COLO829 (cell line): Measurements from ENCODE around the gene DGKA.
"Not testable (repeated sequence)": the region's sequence is repeated elsewhere in the genome, so short reads cannot be mapped to it uniquely, and the experiment has no call there.

Experiments
- DNase-seq: peaks from one replicate; pipeline ENCODE4 v3.0.0; 2012; ENCODE audit warnings: low spot score

The DGKA gene

GRCh38 chr12:55930771-55931316 lies at the start of gene DGKA:
DGKA (plus strand) TSS chr12:55931162; CDS start chr12:55936504, 5,342 bp downstream.
- peak; percentile 83 for DNase-seq

GRCh38 chr12:55885113-55885512 lies 45.8 kb upstream of the DGKA start:
- DNase-seq: no peak

DNA sequence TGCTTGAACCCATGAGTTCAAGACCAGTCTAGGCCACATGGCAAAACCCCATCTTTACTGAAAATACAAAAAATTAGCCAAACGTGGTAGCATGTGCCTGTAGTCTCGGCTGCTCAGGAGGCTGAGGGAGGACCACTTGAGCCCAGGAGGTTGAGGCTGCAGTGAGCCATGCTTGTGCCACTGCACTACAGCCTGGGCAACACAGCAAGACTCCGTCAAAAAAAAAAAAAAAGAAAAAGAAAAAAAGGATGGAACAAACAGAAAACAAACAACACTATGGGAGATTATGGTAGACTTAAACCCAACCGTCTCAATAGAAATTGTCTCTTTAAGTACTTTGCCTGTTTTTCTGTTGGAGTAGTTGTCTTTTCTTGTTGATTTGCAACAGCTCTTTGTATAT lies 39.7 kb upstream of the DGKA start:
- no peak for DNase-seq

DNA sequence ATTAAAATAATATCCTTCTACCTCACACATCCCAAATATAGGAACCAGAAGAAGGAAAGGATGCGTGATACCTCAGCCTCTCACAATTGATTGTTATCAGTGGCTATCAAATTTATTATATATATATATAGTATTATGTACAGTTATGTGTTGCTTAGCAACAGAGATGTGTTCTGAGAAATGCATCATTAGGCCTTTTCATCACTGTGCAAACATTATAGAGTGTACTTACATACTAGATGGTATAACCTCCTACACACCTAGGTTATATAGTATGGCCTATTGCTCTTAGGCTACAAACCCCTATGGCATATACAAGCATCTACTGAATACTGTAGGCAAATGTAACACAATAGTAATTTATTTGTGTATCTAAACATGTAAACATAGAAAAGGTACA lies 37.2 kb upstream of the DGKA start:
- DNase-seq: no peak

GRCh38 chr12:55899082-55899481 lies 31.9 kb upstream of the DGKA start:
- DNase-seq: peak; percentile 35

GRCh38 chr12:55901881-55902490 lies 29.0 kb upstream of the DGKA start:
- no peak for DNase-seq

- DNase-seq: no peak
Observed at GRCh38 chr12:55906056-55906455, 24.9 kb upstream of the DGKA start.

DNA sequence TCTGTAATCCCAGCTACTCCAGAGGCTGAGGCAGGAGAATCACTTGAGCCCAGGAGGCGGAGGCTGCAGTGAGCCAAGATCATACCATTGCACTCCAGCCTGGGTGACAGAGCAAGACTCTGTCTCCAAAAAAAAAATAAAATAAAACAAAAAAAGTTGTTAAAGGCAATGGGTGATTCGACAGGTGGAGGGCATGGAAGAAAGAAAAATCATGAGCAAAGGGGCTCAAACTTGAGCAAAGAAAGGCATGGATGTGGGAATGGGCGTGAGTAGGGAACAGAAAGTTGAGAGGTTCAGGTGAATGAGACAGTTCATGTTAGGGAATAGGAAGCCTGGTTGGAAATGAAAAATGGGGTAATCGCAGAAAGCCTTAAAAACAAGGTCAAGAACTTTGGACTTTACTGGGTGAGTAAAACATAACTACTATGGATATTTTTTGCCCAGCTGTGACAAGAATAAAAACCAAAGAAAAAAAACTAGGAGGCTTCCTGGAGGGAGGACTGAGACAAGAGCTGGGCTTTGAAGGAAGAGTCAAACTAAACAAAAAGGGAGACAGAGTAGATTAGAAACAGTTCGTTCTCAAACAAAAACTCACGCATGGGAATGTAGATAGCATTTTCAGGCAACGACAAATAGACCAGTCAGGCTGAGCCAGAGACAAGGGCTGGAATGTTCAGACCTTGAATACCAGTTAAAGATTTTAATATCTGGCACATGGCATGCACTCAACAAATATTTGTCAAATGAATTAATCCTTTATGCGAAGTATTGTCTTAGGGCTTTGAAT lies 22.0 kb upstream of the DGKA start:
- peak; percentile 81 for DNase-seq

DNA sequence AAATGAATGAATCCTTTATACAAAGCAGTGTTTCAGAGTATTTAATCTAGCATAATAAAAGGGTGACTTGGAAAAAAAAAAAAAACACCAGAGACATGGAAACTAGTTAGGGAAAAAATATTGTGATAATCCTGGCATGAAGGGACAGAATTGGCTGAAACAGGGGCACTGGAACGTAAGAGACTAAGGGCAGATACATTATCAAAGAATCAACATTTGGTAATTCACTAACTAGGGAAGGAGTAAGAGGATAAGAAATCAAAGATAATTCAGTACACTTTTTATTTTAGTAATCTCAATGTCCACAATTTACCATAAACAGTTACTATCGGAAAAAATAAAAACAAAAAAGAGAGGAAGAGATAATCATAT lies 21.5 kb upstream of the DGKA start:
- DNase-seq: no peak

DNA sequence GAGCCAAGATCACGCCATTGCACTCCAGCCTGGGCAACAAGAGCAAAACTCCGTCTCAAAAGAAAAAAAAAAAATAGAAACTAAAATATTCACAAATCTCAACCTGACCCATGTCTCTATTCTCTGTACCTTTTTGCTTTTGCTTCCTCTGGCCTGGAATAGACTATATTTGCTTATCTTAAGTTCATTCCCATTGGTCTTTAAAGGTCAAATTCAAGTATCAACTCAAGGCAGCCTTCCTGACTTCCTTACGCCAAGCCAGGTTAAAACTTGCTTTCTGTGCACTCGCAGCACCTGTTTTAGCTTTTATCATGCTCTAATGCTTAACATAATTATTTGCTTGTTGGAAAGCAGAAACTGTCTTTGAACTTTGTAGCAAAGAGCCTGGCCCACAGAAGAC lies 18.1 kb upstream of the DGKA start:
- no peak for DNase-seq

- no peak for DNase-seq
Observed at GRCh38 chr12:55915482-55915859, 15.5 kb upstream of the DGKA start.

GRCh38 chr12:55919032-55919431 lies 11.9 kb upstream of the DGKA start:
- not testable (repeated sequence) for DNase-seq

DNA sequence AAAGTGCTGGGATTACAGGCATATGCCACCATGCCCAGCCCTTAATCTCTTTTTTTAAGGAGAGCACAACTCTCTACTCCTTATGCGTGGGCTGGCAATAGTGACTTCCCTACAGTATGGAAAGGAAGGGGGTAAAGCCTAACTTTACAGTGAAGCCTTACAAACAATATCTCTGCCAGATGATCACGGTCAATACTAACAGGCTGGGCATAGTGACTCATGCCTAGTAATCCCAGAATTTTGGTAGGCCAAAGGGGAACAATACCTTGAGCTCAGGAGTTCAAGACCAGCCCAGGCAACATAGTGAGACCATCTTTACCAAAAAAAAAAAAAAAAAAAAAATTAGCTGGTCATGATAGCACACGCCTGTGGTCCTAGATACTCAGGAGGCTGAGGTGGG lies 8.8 kb upstream of the DGKA start:
- no peak for DNase-seq

DNA sequence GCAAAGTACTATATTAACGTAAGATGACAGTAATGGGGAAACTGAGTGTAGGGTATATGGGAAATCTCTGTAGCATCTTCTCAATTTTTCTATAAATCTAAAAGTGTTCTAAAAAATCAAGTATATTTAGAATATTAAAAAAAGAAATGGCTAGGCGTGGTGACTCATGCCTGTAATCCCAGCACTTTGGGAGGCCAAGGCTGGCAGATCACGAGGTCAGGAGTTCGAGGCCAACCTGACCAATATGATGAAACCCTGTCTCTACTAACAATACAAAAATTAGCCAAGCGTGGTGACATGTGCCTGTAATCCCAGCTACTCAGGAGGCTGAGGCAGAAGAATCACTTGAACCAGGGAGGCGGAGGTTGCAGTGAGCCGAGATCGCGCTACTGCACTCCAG lies 7.3 kb upstream of the DGKA start:
- DNase-seq: not testable (repeated sequence)

- DNase-seq: no peak
Observed at GRCh38 chr12:55925371-55925770, 5.6 kb upstream of the DGKA start.

GRCh38 chr12:55925870-55926737 lies 4.9 kb upstream of the DGKA start:
- no peak for DNase-seq

DNA sequence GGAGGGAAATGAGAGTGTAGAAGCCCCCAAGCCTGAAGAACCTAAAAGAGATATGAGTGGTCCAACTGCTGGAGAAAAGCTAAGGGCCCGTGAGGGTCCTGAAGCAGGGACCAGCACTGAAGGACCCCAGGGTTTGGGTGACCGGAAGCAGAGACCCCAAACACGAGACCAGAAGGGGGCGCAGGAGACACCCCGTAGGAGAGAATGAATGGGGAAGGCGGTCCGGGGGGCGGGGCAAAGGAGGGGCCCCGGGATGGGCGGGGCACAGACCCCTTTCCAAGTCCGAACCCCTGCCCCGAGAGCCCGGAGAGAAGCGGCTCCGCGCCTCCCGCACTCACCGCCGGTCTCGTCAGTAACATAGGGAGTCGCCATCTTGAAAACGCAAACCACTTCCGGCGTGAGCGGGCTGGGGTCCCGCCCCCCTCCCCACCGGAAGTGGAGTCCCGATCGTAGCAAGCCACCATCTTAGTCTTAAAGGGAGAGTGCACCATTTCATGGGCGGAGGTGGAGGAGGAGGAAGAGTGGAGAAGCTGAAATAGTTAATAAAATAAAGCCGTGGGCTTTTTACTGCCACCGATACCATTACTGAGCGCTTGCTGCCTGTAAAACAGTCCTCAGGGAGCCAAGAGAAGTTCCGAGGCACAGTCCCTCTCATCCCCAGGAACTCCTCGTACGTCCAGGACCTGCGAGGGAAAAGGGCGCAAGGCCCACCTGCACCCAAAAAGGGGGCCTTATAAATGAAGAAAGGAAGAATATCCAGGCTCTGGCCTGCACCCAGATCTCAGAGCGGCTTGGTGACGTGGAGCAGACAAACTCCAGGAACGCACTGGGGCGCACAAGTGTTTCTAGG lies 4.0 kb upstream of the DGKA start:
- DNase-seq: peak; percentile 97

GRCh38 chr12:55927588-55928502 lies 3.1 kb upstream of the DGKA start, which contains the start of gene PYM1:
PYM1 (minus strand) TSS chr12:55927894; CDS start chr12:55927761, 133 bp downstream.
- DNase-seq: peak; percentile 69

GRCh38 chr12:55929306-55929791 lies 1.6 kb upstream of the DGKA start:
- no peak for DNase-seq

- DNase-seq: no peak
Observed at GRCh38 chr12:55931317-55931779, 386 bp downstream of the DGKA start.
